HepG2 (cell line): ENCODE data around the gene RNF150. TPM values are rescaled to one million over a fixed set of nuclear protein-coding genes. Genes with fewer than 3 reads are reported as not detected.
A peak's percentile ranks its signal among the peaks of the same experiment; 100 is the strongest.
"Not testable (repeated sequence)": the region's sequence is repeated elsewhere in the genome, so short reads cannot be mapped to it uniquely, and the experiment has no call there.

Experiments used
- ATAC-seq: fragments of 200-7000 bp; cut with Tn5 transposase; 3 replicates; pipeline ENCODE4 v1.9.1; 2020; ENCODE audit warnings: mild to moderate bottlenecking, moderate library complexity
- BruUV-seq: library from RNA; stranded (reverse); fragments of 400-500 nt; replicated peaks from 2 replicates; lab custom pipeline; 2021; lab: Mats Ljungman, UMichigan
- CTCF ChIA-PET: fragments of 300-600 bp; formaldehyde crosslinking; extraction: SDS; loops from one replicate; lab custom pipeline; 2021; ENCODE audit warnings: low total read pairs, inconsistent platforms, low intra/inter-chr PET ratio; lab: Yijun Ruan, JAX
- POLR2A ChIA-PET: fragments of 350-600 bp; sonication (Branson Sonifier 250); formaldehyde crosslinking; loops from one replicate; lab custom pipeline; 2020; ENCODE audit warnings: antibody characterized with exemption, inconsistent platforms; lab: Yijun Ruan, JAX
- DNase-seq: peaks from one replicate; pipeline ENCODE4 v3.0.0-alpha.2; 2015; ENCODE audit warnings: low spot score
- FAIRE-seq: peaks from 3 replicates; lab custom pipeline; 2011; peaks lifted over from hg19 to GRCh38; lab: Jason Lieb, UNC
- H2AFZ ChIP-seq: one replicate; pipeline ENCODE4 v1.6.1; 2011; ENCODE audit warnings: low read length, inconsistent platforms
- H3K27ac ChIP-seq: fragments of 300-600 bp; 3 replicates; pipeline ENCODE4 v1.8.0; 2011; ENCODE audit warnings: mixed run types, mild to moderate bottlenecking, mixed read lengths, low read length, inconsistent platforms; ENCODE audit not compliant: insufficient read depth; ENCODE audit errors: extremely low read length
- H3K27me3 ChIP-seq, 2 experiments: fragments of 200-600 bp in 1 of 2; 2 replicates in 1 of 2; 3 replicates in 1 of 2; pipeline versions ENCODE4 v1.6.0 to v1.8.0; 2011; ENCODE audit warnings: low read length in 2 of 2, mild to moderate bottlenecking in 2 of 2, moderate library complexity in 2 of 2, inconsistent platforms in 1 of 2; ENCODE audit not compliant: insufficient read depth in 2 of 2, control insufficient read depth in 1 of 2
- H3K36me3 ChIP-seq, 2 experiments: fragments of 200-600 bp in 1 of 2; replicated peaks in 1 of 2; 2 replicates in 1 of 2; 3 replicates in 1 of 2; pipeline versions ENCODE4 v1.5.1 to v1.8.0; 2011; ENCODE audit warnings: low read length in 2 of 2, inconsistent platforms in 1 of 2; ENCODE audit not compliant: insufficient read depth in 2 of 2, control insufficient read depth in 1 of 2
- H3K4me1 ChIP-seq: 2 replicates; pipeline ENCODE4 v1.5.1; 2012; ENCODE audit warnings: low read length, inconsistent platforms; ENCODE audit not compliant: insufficient read depth
- H3K4me2 ChIP-seq: 2 replicates; pipeline ENCODE4 v1.6.0; 2011; ENCODE audit warnings: low read depth, low read length, inconsistent platforms
- H3K4me3 ChIP-seq, 3 experiments: fragments of 200-600 bp in 1 of 3; sonication (generic), shearing (Covaris generic) in 1 of 3; replicated peaks in 1 of 3; 2 replicates each; pipeline ENCODE4 v1.5.1; 2011 to 2016; ENCODE audit warnings: low read length in 3 of 3, inconsistent platforms in 2 of 3, low read depth in 2 of 3, mild to moderate bottlenecking in 2 of 3, control low read depth in 1 of 3, mixed read lengths in 1 of 3; ENCODE audit not compliant: insufficient read depth in 1 of 3
- H3K79me2 ChIP-seq: one replicate; pipeline ENCODE4 v1.6.1; 2011; ENCODE audit warnings: low read length, inconsistent platforms; ENCODE audit not compliant: insufficient read depth
- H3K9ac ChIP-seq: 2 replicates; pipeline ENCODE4 v1.6.0; 2011; ENCODE audit warnings: mild to moderate bottlenecking, low read depth, low read length, inconsistent platforms; ENCODE audit not compliant: insufficient read depth
- H3K9me3 ChIP-seq: 2 replicates; pipeline ENCODE4 v1.5.1; 2012; ENCODE audit warnings: mild to moderate bottlenecking, low read length
- H4K20me1 ChIP-seq: 2 replicates; pipeline ENCODE4 v1.6.0; 2011; ENCODE audit warnings: inconsistent platforms, mild to moderate bottlenecking, low read length, moderate library complexity; ENCODE audit not compliant: insufficient read depth
- GATA4 ChIP-seq: sonication (generic); IDR thresholded peaks from 2 replicates; pipeline ENCODE4 v1.6.1; 2016; ENCODE audit warnings: antibody characterized with exemption, low read depth, borderline replicate concordance
- GPN1 ChIP-seq: sonication (generic); formaldehyde crosslinking; IDR thresholded peaks from 2 replicates; pipeline ENCODE4 v1.5.1; 2020; ENCODE audit warnings: missing genetic modification reagents, borderline replicate concordance
- HIVEP1 ChIP-seq: sonication (generic); formaldehyde crosslinking; IDR thresholded peaks from 2 replicates; pipeline ENCODE4 v1.4.0; 2020; ENCODE audit warnings: mild to moderate bottlenecking, missing genetic modification reagents
- HNRNPK ChIP-seq: fragments of 200-400 bp; formaldehyde crosslinking; IDR thresholded peaks from 2 replicates; pipeline ENCODE4 v1.6.1; 2018; ENCODE audit warnings: low read length, low read depth, moderate library complexity, mild to moderate bottlenecking; ENCODE audit not compliant: poor library complexity, severe bottlenecking
- JARID2 ChIP-seq: sonication (generic); formaldehyde crosslinking; IDR thresholded peaks from 2 replicates; pipeline ENCODE4 v1.8.1; 2023; ENCODE audit warnings: missing genetic modification reagents, inconsistent platforms; ENCODE audit not compliant: insufficient replicate concordance
- NFE2L2 ChIP-seq: fragments of 150-350 bp; IDR thresholded peaks from 2 replicates; pipeline ENCODE4 v1.6.1; 2014; ENCODE audit warnings: low read length
- RORA ChIP-seq: sonication (generic); formaldehyde crosslinking; IDR thresholded peaks from 2 replicates; pipeline ENCODE4 v1.5.0; 2020; ENCODE audit warnings: mild to moderate bottlenecking, missing genetic modification reagents, moderate library complexity
- TEAD3 ChIP-seq: optimal IDR thresholded peaks from 2 replicates; pipeline ENCODE3; 2016; ENCODE audit warnings: borderline replicate concordance
- ZMYM3 ChIP-seq: sonication (generic); formaldehyde crosslinking; IDR thresholded peaks from 2 replicates; pipeline ENCODE4 v1.5.1; 2020; ENCODE audit warnings: mild to moderate bottlenecking, missing genetic modification reagents
- ZNF446 ChIP-seq: sonication (generic); formaldehyde crosslinking; IDR thresholded peaks from 2 replicates; pipeline ENCODE4 v1.5.0; 2020; ENCODE audit warnings: mild to moderate bottlenecking, missing genetic modification reagents
- ZNF484 ChIP-seq: sonication (generic); formaldehyde crosslinking; IDR thresholded peaks from 2 replicates; pipeline ENCODE4 v1.5.1; 2020; ENCODE audit warnings: mild to moderate bottlenecking, low read depth, missing genetic modification reagents, borderline replicate concordance
- ZNF605 ChIP-seq: sonication (generic); formaldehyde crosslinking; IDR thresholded peaks from 2 replicates; pipeline ENCODE4 v1.8.0; 2022; ENCODE audit warnings: mild to moderate bottlenecking, missing genetic modification reagents
- WGBS: methylation state at CpG from one replicate; pipeline ENCODE4 v1.1.6; 2017; ENCODE audit warnings: low lambda C conversion rate; 5-methylcytosine and 5-hydroxymethylcytosine counted together
- in situ Hi-C: cut with HindIII; loops from 2 replicates; pipeline ENCODE4 v1.10.0; 2017; ENCODE audit warnings: low pct_unique_long_range_greater_than_20kb; ENCODE audit not compliant: extremely low pct_ligation_motif_present
- intact Hi-C: fragments of 100-400 bp; cut with micrococcal nuclease; formaldehyde crosslinking; loops from one replicate; pipeline ENCODE4 v1.10.0; 2022; ENCODE audit not compliant: unreplicated experiment
- polyA plus RNA-seq, 8 experiments: library from polyadenylated mRNA; depleted of rRNA in 3 of 8; stranded (reverse) in 7 of 8; unstranded in 1 of 8; fragments of >200 nt; fragmentation: Illumina TruSeq in 4 of 8; extraction: Trizol in 4 of 8; gene quantifications; 2 replicates each; pipeline versions ENCODE4 v1.2.1 to v1.2.3, GENCODE V29; 2011 to 2016; ENCODE audit warnings: low read depth in 4 of 8, missing spikeins in 1 of 8, mixed read lengths in 1 of 8; ENCODE audit not compliant: insufficient read depth in 1 of 8
- total RNA-seq, 5 experiments: library from RNA; depleted of rRNA; stranded (reverse); fragments of >200 nt; fragmentation: Illumina TruSeq; extraction: Trizol; gene quantifications; 2 replicates each; pipeline ENCODE4 v1.2.3, GENCODE V29; 2016; ENCODE audit warnings: low read depth in 1 of 5
- TF ChIP-seq, protein P1 (sequence below): fragments of 450-650 bp; IDR thresholded peaks from 2 replicates; pipeline ENCODE4 v1.6.1; 2016

RNF150 gene
- total and polyA plus RNA-seq, 2 of the 13 experiments (the other 11 are each of a cell fraction or from before 2014, with no cell fraction given) = 0.02 to 0.03 TPM

DNA sequence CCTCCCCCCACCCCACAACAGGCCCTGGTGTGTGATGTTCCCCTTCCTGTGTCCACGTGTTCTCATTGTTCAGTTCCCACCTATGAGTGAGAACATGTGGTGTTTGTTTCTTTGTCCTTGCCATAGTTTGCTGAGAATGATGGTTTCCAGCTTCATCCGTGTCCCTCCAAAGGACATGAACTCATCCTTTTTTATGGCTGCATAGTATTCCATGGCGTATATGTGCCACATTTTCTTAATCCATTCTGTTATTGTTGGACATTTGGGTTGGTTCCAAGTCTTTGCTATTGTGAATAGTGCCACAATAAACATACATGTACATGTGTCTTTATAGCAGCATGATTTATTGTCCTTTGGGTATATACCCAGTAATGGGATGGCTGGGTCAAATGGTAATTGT, 312.7 kb downstream of the RNF150 start:
- H3K36me3 ChIP-seq, H3K27ac ChIP-seq, H4K20me1 ChIP-seq, intact Hi-C loops, H3K9ac ChIP-seq, ATAC-seq, in situ Hi-C loops, POLR2A ChIA-PET, H3K4me1 ChIP-seq, H3K79me2 ChIP-seq, FAIRE-seq, H3K27me3 ChIP-seq, H3K4me2 ChIP-seq, H3K9me3 ChIP-seq, H2AFZ ChIP-seq, BruUV-seq, CTCF ChIA-PET, H3K4me3 ChIP-seq, DNase-seq: not testable (repeated sequence)
- TF ChIP-seq, protein P1, sequence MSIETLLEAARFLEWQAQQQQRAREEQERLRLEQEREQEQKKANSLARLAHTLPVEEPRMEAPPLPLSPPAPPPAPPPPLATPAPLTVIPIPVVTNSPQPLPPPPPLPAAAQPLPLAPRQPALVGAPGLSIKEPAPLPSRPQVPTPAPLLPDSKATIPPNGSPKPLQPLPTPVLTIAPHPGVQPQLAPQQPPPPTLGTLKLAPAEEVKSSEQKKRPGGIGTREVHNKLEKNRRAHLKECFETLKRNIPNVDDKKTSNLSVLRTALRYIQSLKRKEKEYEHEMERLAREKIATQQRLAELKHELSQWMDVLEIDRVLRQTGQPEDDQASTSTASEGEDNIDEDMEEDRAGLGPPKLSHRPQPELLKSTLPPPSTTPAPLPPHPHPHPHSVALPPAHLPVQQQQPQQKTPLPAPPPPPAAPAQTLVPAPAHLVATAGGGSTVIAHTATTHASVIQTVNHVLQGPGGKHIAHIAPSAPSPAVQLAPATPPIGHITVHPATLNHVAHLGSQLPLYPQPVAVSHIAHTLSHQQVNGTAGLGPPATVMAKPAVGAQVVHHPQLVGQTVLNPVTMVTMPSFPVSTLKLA = 0 out of 2 replicates have a peak, but pooled peaks have one; percentile 5
- WGBS = 2% methylated on average over 3 of the region's 3 CpGs

DNA sequence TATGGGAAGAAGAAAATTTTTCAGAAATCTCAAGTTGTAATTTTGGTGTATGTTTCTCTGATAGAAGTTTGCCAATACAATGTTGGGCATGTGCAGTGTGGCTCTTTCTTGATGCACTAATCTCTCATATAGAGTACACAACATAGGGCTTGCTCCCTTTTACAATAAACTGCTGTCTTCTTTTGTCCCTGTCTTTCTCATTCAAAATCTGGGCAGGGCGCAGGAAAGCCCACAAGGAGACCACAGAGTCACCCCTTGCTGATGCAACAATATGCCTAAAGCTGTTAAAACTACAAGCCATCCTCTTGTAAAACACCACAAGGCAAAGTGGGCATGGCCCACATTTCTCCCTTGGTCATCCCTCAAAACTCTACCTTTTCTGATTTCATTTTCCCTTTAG, 313.7 kb downstream of the RNF150 start:
- in situ Hi-C loops (no loop called here), intact Hi-C loops (no loop called here)
- BruUV-seq = no TSS peak
- Histone ChIP-seq H2AFZ (no peak overlapping the region), H4K20me1 (no peaks in the 10 kb centered on the region), H3K4me2 (no peak overlapping the region), H3K27me3 (no peaks in the 10 kb centered on the region; a peak in 2 of 5 replicates), H3K4me1 (no peaks in the 10 kb centered on the region), H3K79me2 (no peaks in the 10 kb centered on the region), H3K9ac (no peak overlapping the region), H3K4me3 (no peak overlapping the region), H3K27ac (no peak overlapping the region), H3K9me3 (no peaks in the 10 kb centered on the region), H3K36me3 (no peaks in the 10 kb centered on the region)
- WGBS = 8% methylated on average over 1 of the region's 1 CpG
- CTCF ChIA-PET = no interaction called here
- FAIRE-seq (no peak), DNase-seq (no peak), ATAC-seq (no peak)
- TF ChIP-seq ZMYM3 (CRISPR knock-in tag) (no peak), JARID2 (CRISPR knock-in tag) (no peak), ZNF605 (no peak), TEAD3 (CRISPR knock-in tag) (no peak), HIVEP1 (CRISPR knock-in tag) (no peak), ZNF446 (CRISPR knock-in tag) (no peak), ZNF484 (no peak), NFE2L2 (no peak), RORA (CRISPR knock-in tag) (no peak), GATA4 (no peak), HNRNPK (no peak), GPN1 (CRISPR knock-in tag) (no peak)
- POLR2A ChIA-PET = interaction anchor here (0.6 kb wide), 1 partner anchor 205 kb away, joined by 4 read pairs; no protein-coding TSS in a partner anchor
